Sciatic nerve (tissue), 2 donors: ENCODE measurements around the gene ITGB2. TPM values are rescaled to one million over a fixed set of nuclear protein-coding genes. Genes with fewer than 3 reads are reported as not detected.
"Not testable (repeated sequence)": the region's sequence is repeated elsewhere in the genome, so short reads cannot be mapped to it uniquely, and the experiment has no call there.

Experiments
- ATAC-seq: fragments of 200-7000 bp; cut with Tn5 transposase; one replicate; pipeline ENCODE4 v1.9.1; 2020; ENCODE audit warnings: mild to moderate bottlenecking, moderate library complexity
- DNase-seq: peaks from one replicate; pipeline ENCODE4 v3.0.0-alpha.2; 2020; ENCODE audit warnings: low spot score
- intact Hi-C: fragments of 100-400 bp; cut with DNase I; formaldehyde crosslinking; loops from one replicate; pipeline ENCODE4 v1.14.2; 2022
- total RNA-seq: library from RNA; stranded (reverse); fragmentation: NEBNext Ultra II Directional; extraction: Animal tissue kit (Norgen Biotek cat#: 25700); gene quantifications from one replicate; pipeline ENCODE4 v1.2.1, GENCODE V29; 2021
- donor health status: DM: no; HTN: no; CAD: no.
- donor health status: DM: no; HTN: no; CAD: no.

The ITGB2 gene
- total RNA-seq, 1 donor from 2014 or later: 56.7 TPM

DNA sequence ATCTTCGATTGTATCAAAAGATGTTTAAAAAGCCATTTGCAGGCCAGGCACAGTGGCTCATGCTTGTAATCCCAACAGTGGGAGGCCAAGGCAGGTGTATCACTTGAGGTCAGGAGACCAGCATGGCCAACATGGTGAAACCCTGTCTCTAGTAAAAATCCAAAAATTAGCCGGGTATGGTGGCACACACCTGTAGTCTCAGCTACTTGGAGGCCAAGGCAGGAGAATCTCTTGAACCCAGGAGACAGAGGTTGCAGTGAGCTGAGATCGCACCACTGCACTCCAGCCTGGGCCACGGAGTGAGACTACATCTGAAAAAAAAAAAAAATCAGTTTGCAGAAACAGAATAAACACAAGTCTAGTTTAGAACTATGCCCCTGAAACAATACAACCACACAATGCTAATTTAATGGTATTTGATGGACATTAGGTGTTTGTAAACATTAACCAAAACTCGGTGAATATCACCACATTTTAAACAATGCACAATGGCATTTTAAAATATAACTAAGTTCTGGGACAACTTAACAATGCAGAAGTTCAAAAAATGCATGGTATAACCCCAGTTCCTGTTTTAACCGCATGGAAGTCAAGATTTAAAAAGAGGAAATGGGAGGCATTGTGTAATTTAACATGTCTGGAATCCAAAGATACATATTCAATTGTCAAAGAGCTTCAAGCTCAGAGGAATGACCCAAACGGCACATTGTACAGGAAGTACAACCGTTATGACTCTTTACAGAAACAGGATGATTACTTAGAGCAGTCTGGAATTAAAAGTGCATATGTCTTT is 40.1 kb downstream of the ITGB2 start:
- DNase-seq: no peak
- intact Hi-C loops: no loop called here
- peak; percentile 52 for ATAC-seq

DNA sequence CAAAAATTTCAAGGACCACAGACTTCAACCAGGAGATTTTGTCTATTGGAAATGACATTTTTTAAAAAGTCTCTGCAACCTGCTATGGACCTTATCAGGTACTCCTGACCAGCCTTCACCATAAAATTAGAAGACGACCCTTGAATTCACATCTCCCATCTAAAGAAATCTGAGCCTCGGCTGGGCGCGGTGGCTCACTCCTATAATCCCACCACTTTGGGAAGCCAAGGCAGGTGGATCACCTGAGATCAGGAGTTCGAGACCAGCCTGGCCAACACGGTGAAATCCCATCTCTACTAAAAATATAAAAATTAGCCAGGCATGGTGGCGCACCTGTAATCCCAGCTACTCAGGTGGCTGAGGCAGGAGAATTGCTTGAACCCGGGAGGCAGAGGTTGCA is 41.5 kb downstream of the ITGB2 start:
- DNase-seq, ATAC-seq, intact Hi-C loops: not testable (repeated sequence)

DNA sequence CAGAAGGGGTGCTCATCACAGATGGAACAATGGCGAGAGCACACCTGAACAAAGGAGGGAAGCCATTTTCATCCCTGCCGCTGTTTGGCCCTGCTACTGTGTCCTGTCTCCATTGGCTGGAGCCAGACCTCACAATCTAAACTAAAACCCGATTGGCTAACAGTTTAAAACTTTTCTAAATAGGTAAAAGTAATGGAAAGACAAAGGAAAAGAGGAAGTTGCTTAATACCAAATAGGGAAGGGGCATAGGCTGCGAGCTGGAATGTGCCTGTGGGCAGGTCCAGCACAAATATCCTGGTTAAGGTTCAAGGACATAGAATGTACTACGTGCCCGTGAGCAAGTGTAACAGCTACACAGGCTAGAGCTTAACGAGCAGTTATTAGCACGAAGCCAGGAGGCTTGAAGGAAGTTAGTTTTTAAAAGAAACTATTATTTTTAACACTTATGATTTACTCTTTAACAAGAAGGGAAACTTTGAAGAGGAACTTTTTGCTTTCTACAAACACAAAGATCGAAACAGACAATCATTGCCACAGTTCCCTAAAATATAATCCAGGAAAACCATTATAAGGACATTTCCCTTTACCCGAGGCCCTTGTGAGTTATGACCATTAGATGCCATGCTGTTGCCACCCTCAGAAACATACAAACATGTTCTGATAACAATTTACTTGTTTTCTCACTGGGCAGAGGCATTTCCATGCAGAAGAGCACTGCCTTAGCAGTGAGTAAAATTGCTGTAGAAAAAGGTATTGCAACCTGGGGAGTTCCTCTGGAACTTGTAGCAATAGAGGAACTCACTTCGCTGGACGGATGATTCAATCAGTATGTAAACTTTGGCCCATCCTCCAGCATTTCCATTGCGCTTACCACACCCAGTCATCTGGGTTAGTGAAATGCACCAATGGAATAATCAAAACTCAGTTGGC is 42.4 kb downstream of the ITGB2 start:
- intact Hi-C loops: no loop called here
- ATAC-seq (no peak), DNase-seq (no peak)

DNA sequence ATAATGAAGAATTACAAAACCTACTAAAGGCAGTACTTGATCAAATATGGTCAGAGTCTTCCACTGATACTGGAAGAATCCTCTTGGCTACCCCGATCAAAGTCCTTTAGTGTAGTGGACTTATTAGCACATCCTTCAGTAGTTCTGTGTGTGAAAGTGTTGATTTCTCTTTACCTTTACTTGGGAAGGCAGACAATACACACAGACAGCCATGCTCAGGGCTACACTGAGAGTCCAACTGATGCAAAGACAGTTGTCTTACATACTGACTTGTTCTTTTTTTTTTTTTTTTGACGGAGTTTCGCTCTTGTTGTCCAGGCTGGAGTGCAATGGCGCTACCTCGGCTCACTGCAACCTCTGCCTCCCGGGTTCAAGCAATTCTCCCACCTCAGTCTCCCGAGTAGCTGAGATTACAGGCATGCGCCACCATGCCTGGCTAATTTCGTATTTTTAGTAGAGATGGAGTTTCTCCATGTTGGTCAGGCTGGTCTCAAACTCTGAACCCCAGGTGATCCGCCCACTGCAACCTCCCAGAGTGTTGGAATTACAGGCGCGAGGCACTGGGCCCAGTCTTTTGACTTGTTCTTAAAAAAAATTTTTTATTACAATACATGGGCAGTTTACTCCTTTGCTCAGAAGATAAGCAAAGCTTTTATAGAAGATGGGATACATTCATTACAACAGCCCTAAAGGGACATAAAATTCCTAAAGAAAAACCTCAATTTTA is 43.7 kb downstream of the ITGB2 start:
- intact Hi-C loops: no loop called here
- ATAC-seq (no peak), DNase-seq (no peak)

DNA sequence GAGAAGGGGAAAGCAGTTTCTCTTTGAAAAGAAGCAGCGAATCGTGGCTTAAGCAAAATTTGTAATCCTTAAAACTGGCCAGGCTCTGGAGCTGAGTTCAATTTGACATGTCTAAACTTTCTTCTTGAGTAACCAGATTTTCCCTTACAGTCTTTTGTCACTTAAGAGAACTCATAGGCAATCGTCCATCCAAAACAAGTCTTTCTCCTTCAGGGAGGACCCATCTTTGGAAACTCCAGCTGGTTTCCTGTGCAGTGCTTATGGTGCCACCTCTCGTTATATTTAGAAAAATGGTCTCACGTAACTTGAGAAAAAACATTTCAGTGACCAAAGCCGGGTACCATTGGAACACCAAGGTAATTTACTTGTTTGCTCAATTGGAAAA is 45.4 kb downstream of the ITGB2 start:
- intact Hi-C loops: no loop called here
- peak; percentile 18 for ATAC-seq
- DNase-seq: no peak

DNA sequence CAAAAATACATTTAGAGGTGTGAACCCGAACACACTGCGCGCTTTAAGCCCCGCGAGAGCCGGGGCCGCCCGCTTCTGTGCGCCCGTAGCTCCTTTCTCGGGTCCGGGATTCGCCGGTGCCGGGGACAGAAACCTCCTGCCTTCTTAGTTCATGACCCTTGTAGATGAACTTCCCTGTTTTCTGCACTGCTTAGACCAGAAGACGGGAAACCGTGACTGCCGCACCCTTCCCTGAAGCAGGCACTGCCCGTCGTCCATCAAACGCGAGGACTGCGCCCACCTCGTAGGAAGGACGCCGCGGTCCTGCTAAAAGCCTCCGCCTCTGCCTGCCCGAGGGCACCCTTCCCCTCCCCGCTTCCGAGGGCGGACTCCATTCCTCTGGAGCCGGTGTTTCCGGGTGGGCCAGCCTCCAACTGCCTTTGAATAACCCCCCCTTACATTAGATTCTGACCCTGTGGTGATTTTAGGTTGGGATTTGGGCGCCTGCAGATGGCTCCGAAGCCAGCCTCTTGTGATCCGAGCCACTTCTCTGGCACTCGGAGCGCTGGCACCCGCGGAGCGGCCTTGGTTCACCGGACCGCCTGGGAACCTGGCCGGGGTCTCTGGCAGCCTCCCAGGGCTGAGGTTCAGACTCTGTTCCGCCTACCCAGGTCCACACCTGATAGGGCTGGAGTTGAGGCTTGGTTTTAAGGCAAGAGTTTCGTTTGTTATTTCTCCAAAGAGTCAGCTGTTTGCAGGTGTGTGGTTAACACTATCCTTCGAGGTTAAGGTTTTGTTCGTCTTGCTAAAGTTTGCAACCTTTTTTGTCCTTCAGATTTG is 46.0 kb downstream of the ITGB2 start:
- DNase-seq: peak; percentile 81
- peak; percentile 21 for ATAC-seq
- intact Hi-C loops: no loop called here

DNA sequence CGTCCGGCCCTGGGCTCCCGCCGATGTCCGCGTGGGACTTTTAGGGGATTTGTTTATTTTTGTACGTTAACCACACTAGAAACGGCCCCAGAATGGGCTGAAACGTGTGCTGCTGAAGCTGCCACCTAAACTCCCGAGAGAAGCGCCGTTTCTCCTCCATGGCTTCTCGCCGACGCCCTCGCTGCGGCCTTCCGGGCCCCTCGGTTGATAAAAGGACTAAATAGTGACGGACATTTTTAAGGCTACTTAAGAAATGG is 46.5 kb downstream of the ITGB2 start:
- ATAC-seq: no peak
- no peak for DNase-seq
- intact Hi-C loops: no loop called here

DNA sequence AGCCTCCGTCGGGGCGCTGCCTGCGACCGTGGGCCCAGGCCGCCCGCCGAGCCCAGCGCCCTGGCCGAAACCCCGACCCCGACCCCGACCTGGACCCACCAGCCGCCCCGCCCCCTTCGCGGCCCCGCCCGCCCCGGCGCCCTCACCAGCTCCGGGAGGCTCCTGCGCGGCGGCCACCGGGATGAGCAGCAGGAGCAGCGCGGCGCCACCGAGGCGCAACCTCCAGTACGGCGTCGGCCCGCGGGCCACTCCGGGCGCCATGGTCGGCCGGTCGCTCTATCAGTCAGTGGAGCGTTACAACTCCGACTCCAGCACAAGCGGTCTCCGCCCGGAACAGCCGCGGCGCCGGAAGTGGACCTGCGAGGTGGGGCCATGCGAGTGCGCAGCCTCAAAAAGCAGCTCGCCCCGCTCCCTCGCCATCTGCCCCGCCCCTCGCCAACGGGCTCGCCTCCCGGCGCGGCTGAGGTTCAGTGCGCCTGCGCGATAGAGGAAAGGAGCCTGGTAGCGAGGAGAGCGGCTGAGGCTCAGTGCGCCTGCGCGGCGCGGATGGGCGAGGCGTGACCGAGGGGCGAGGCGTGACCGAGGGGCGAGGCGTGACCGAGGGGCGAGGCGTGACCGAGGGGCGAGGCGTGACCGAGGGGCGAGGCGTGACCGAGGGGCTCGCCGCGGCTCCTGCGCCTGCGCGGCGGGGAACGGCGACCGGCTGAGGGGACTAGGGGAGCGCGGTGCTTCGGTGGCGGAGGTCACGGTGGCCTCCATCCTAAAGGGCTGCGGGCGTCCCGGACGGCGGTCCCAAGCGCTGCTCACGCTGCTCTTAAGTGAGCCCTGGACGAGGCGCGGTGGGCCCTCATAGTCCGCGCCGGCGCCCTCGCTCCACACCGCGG is 47.1 kb downstream of the ITGB2 start, which contains the start of gene PTTG1IP:
TSS of gene PTTG1IP (minus strand) at position 335 of the 884 bp plus-strand sequence. CDS start at position 261, 74 bp downstream.
- ATAC-seq (peak; percentile 93), DNase-seq (peak; percentile 100)
- intact Hi-C loops: no loop called here

DNA sequence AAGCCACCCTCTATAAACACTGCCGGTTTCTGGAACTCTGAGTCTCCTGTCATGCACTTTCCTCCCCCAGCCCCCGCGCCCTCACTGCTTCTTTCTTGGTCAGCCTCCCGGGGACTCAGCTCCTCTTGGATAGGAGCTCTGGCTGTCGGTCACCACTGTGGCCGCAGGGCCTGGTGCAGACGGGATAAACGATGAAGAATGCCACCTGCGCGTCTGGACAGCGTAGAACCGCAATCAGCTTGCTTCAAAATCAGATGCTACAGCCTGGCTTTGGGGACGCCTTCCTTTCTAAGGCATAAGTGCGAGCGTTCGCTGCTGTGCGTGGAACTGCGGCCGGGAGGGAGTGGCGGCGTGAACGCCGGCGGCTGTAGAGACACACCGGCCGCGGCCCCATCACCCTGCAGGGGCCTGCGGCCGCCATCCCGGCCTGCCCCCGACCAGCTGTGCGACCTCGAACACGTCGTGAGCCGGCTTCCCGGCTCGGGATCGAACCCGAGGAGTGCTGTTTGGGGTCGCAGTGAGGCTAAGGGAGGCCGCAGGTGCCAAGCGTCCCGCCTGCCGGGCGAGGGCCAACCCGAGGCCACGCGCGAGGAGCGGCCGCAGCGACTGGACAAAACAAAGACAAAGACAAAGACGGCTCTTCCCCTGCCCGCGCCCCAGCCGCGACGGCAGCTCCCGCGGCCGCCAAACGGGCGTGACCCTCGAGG is 47.9 kb downstream of the ITGB2 start:
- intact Hi-C loops: no loop called here
- DNase-seq (no peak), ATAC-seq (no peak)

DNA sequence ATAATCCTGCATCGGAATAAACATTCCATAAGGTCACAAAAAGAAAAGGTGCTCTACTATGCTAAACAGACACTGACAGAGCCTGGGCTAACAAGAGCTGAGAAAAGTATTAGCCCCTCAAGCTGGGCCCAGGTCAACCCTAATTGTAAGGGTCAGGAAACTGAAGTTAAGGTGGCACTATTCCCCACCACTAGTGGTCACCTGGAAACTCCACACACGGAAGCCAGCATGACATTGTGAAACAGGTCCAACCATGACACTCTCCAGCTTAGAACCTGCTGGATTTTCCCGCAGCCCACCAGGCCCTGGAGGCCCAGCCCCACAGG is 48.4 kb downstream of the ITGB2 start:
- intact Hi-C loops: no loop called here
- DNase-seq: no peak
- no peak for ATAC-seq

DNA sequence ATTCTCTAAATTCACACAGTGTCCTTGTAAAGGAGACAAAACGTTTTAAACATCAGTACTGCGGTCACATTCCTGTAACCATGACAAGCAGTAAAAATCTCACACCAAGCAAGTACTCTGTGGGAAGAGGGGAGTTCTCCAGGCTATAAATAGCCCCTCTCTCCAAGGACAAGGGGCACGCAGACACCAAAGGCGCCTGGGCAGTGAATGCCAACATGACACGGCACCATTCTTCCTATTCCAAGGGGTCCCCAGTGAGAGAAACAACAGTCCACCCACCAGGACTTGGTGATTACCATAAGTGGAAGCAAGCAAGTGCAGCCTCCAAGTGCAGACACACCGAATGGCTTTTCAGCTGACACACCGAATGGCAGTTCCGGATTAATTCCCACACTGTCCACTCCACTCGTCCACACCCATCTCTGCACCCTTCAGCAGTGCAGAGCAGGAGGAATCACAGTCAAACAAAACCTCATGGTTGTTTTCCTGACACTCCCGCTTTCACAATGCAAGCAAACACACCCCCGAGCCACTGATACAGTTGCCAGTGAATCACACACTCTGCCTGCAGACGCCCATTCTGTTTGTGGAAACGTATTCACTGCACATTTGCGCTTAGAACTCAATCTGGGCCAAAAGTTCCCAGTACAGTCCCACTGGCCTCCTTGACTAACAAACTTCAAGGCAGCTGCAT is 49.0 kb downstream of the ITGB2 start:
- intact Hi-C loops: no loop called here
- DNase-seq: no peak
- peak; percentile 5 for ATAC-seq

DNA sequence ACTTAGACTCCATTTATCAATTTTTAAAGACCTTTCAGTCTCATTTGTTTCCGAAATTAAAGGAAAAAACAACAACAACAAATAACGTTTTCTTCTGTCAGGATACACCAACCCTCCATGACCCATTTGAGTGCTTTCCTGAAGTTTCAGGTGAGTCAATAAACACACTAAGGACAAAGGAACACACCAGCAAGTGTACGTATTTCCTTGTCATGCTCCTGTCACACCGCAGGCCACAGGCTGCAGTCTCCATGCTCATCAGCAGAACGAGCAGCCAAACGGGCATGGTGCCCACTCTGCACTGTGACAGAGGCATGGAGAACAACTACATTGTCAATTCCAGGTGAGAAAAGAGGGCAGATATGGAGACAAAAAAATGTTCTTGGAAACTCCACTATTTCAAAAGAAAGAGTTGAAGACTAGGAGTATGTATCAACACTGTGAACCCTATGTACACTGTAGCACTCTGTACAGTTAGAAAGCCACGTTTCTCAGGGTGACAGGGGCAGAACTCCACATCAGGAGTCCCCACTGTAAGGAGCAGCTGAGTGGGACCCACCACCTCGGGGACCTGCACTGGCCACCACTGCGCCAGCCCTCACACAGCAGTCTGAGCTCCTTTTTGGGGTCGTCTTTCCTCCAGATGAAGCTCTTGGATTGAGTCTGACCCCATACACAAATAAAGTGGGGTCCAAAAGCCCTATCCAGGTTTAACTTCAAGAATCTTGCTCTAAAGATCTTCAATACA is 49.8 kb downstream of the ITGB2 start:
- DNase-seq (no peak), ATAC-seq (no peak)
- intact Hi-C loops: no loop called here

DNA sequence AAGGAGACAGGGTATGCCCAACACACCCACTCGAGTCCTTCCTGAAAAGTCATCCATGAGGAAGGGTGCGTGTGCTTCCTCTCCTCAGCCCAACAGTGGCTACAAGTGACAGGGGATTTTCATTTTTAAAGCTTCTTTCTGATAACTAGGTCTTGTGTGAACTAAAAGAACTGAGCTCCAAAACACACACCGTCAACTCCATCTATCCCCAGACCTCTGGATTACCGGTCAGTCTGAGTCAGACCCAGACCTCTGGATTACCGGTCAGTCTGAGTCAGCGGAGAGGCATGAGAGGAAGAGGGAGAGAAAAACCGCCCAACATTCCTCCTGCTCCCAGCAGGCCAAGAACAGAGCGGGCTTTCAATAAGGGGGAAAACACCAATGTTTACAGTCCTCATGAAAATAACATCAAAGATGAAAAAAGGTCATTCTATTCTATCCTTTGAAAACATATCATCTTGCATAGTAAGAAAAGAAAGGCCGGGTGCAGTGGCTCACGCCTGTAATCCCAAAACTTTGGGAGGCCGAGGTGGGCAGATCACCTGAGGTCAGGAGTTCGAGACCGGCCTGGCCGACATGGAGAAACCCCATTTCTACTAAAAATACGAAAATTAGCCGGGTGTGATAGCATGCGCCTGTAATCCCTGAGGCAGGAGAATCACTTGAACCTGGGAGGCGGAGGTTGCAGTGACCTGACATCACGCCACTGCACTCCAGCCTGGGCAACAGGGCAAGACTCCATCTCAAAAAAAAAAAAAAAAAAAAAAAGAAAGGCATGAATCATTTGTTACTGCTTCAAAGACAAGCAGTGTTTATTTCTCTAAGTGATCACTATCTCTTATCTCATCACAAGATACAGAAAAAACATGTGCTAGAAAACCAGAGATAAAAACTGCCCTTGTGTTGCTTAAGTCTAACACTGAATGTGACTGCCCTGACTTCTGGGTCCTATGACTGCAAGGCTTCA is 50.6 kb downstream of the ITGB2 start:
- DNase-seq: no peak
- ATAC-seq: peak; percentile 60
- intact Hi-C loops: no loop called here

DNA sequence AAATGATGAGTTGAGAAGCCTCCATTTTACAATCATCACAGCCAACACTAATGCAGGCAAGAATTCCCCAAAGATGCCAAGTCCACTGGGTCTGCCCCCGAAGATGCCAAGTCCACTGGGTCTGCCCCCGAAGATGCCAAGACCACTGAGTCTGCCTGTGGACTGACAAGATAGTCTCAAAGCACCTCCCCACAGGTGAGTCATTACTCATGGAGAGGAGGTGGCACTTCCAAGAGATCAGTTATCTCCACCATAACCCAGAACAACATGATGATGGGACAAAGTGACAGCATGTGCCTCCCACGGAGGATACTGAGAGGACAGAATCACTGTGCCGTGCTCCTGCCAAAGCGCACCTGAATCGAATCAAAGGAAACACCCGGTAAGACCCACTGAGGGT is 52.0 kb downstream of the ITGB2 start:
- ATAC-seq (no peak), DNase-seq (no peak)
- intact Hi-C loops: no loop called here

DNA sequence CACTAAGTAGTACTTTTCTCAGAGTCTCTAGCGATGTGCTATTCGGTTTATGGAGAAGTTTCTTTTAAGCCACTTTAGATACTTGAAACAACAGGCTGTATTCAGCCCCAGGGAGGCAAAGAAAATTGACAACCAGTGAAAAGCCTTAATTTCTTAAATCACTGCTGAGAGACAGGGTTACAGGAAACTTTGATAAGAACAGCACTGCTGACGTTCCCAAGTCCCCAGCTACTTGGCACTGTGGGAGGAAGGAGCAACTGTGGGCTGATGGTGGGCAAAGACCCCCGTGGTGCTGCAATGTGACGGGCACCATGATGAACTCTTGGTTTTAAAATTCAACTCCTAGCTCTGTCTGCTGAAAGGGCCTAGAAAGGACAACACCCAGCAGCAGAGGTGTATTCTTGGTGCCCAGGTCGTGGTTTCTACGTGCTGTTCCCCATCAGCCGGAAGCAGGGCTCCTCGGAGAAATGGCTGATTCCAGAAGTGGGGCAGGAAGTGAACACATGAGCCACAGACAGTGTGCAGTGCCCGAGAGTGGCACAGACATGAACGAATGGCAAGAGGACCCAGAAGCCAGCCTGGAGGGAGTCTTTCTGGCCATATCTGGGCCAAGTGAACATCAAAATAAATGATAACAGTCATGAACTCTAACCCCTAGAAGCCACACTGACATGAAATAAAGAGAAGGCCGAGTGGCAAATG is 52.5 kb downstream of the ITGB2 start:
- DNase-seq (no peak), ATAC-seq (no peak)
- intact Hi-C loops: no loop called here
